ENCODE data around the gene TAS1R2.

GRCh38 chr1:18854331-18855025 is 5.0 kb downstream of the TAS1R2 start:
- TF ChIP-seq CTCF (IDR thresholded peaks at IDR 0.05) (no peak), POLR2A (IDR thresholded peaks at IDR 0.05) (no peak), EP300 (IDR thresholded peaks at IDR 0.05) (no peak)
